ENCODE data around the gene CAMK1D.

Gene CAMK1D

DNA sequence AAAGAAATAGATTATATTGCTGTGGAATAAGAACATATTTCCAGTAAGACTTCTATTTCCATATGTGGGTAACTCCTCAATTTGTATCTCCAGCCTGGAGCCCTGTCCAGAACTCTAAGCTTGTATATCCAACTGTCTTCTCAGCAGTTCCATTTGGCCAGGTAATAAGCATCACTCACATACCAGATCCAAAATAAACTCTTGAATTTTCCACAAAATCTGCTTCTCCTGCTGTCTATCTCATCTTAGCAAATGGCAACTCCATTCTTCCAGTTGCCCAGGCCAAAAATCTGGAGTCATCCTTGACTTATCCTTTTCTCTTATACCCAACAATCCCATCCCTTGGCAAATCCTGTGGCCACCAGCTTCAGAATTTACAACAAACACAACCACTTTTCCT is 325.8 kb downstream of the CAMK1D start:
- H3K4me3 ChIP-seq (ENCODE audit: low read depth, low read length), result no peak overlapping the region
- no peak for DNase-seq (ENCODE audit: low read depth)
- TF ChIP-seq, protein P1, sequence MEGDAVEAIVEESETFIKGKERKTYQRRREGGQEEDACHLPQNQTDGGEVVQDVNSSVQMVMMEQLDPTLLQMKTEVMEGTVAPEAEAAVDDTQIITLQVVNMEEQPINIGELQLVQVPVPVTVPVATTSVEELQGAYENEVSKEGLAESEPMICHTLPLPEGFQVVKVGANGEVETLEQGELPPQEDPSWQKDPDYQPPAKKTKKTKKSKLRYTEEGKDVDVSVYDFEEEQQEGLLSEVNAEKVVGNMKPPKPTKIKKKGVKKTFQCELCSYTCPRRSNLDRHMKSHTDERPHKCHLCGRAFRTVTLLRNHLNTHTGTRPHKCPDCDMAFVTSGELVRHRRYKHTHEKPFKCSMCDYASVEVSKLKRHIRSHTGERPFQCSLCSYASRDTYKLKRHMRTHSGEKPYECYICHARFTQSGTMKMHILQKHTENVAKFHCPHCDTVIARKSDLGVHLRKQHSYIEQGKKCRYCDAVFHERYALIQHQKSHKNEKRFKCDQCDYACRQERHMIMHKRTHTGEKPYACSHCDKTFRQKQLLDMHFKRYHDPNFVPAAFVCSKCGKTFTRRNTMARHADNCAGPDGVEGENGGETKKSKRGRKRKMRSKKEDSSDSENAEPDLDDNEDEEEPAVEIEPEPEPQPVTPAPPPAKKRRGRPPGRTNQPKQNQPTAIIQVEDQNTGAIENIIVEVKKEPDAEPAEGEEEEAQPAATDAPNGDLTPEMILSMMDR (IDR thresholded peaks at IDR 0.05; ENCODE audit: low read depth, low read length, missing control alignments), result no peak

- DNase-seq (ENCODE audit: low read depth), result no peak
- no peak overlapping the region for H3K4me3 ChIP-seq (ENCODE audit: low read depth, low read length)
- TF ChIP-seq, protein P1 (IDR thresholded peaks at IDR 0.05; ENCODE audit: low read depth, low read length, missing control alignments), result no peak
Measured at GRCh38 chr10:12679636-12680035, 330.3 kb downstream of the CAMK1D start.

DNA sequence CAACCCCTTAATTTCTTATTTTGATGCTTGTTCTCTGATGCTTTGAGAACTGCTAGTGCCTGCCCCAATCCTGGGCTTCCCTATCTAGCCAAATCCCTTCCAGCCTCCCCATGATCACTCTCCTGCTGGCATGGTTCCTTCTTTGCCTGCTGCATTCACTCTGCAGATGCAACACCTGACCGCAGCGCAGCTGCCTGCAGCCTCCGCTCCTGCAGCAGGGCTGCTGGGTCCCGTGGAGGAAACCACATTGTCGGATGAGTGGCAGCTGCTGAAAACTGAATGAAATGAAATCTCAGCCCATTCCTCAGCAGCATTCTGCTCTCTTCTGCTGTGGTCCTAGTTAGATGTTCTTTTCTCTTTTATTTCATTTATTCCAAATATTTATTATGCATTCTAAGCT is 331.9 kb downstream of the CAMK1D start:
- TF ChIP-seq, protein P1 (IDR thresholded peaks at IDR 0.05; ENCODE audit: low read depth, low read length, missing control alignments), result no peak
- H3K4me3 ChIP-seq (ENCODE audit: low read depth, low read length), result no peak overlapping the region
- no peak for DNase-seq (ENCODE audit: low read depth)

GRCh38 chr10:12684784-12685183 is 335.4 kb downstream of the CAMK1D start:
- no peak overlapping the region for H3K4me3 ChIP-seq (ENCODE audit: low read depth, low read length)
- DNase-seq (ENCODE audit: low read depth), result no peak
- TF ChIP-seq, protein P1 (IDR thresholded peaks at IDR 0.05; ENCODE audit: low read depth, low read length, missing control alignments), result no peak

GRCh38 chr10:12685261-12686058 is 336.1 kb downstream of the CAMK1D start:
- DNase-seq (ENCODE audit: low read depth), result no peak
- TF ChIP-seq, protein P1 (IDR thresholded peaks at IDR 0.05; ENCODE audit: low read depth, low read length, missing control alignments), result no peak
- H3K4me3 ChIP-seq (ENCODE audit: low read depth, low read length), result no peak overlapping the region

DNA sequence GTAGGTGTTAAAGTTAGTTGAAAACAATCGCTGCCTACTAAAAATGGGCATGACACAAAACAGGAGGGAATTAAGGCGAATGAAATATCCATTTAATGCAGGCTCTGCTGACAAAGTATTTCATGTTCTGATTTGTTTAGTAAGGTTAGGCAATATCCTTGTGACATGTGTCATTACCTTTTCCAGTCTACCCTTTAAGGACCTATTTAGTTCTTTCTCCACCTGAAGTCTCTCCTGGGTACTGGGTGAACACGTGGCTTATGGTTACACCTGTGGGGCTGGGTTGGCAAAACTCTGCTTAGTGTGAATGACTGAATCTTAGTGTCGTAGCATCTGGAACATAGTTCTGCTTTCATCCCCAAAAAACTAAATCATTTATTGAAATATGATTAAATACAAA is 338.6 kb downstream of the CAMK1D start:
- no peak overlapping the region for H3K4me3 ChIP-seq (ENCODE audit: low read depth, low read length)
- TF ChIP-seq, protein P1 (IDR thresholded peaks at IDR 0.05; ENCODE audit: low read depth, low read length, missing control alignments), result no peak

GRCh38 chr10:12689893-12690292 is 340.5 kb downstream of the CAMK1D start:
- DNase-seq (ENCODE audit: low read depth), result no peak
- H3K4me3 ChIP-seq (ENCODE audit: low read depth, low read length), result no peak overlapping the region
- TF ChIP-seq, protein P1 (IDR thresholded peaks at IDR 0.05; ENCODE audit: low read depth, low read length, missing control alignments), result no peak

More for the DNA sequence above, 338.6 kb downstream of the CAMK1D start:
- no peak for DNase-seq (ENCODE audit: low read depth)
